Smooth muscle cell (in vitro differentiated cells): ENCODE results near the gene PSMD7. TPM values are rescaled to one million over a fixed set of nuclear protein-coding genes. Genes with fewer than 3 reads are reported as not detected.
A peak's percentile ranks its signal among the peaks of the same experiment; 100 is the strongest.

ENCODE experiments used
- DNase-seq: peaks from one replicate; lab custom pipeline; 2025; ENCODE audit not compliant: unreplicated experiment; lab: John Stamatoyannopoulos, UW
- H2AFZ ChIP-seq: fragments of 200-600 bp; sonication (generic); 2 replicates; pipeline ENCODE4 v1.6.0; 2016; ENCODE audit warnings: antibody characterized with exemption, low read depth, mild to moderate bottlenecking
- H3F3A ChIP-seq: fragments of 200-600 bp; sonication (generic); 2 replicates; pipeline ENCODE4 v1.6.0; 2017; ENCODE audit warnings: antibody characterized with exemption, low read depth
- H3K27ac ChIP-seq: fragments of 200-600 bp; sonication (generic); 2 replicates; pipeline ENCODE4 v1.5.1; 2016; ENCODE audit warnings: low read depth, mild to moderate bottlenecking
- H3K27me3 ChIP-seq: fragments of 200-600 bp; sonication (generic); 2 replicates; pipeline ENCODE4 v1.6.1; 2016; ENCODE audit warnings: low read depth, mild to moderate bottlenecking
- H3K36me3 ChIP-seq: fragments of 200-600 bp; sonication (generic); 2 replicates; pipeline ENCODE4 v1.5.1; 2016; ENCODE audit warnings: low read depth
- H3K4me1 ChIP-seq: fragments of 200-600 bp; sonication (generic); 2 replicates; pipeline ENCODE4 v1.5.1; 2016; ENCODE audit warnings: low read depth
- H3K4me2 ChIP-seq: fragments of 200-600 bp; sonication (generic); 2 replicates; pipeline ENCODE4 v1.6.0; 2016; ENCODE audit warnings: mild to moderate bottlenecking
- H3K4me3 ChIP-seq: fragments of 200-600 bp; sonication (generic); 2 replicates; pipeline ENCODE4 v1.5.1; 2016; ENCODE audit warnings: mild to moderate bottlenecking
- H3K79me2 ChIP-seq: fragments of 200-600 bp; sonication (generic); 2 replicates; pipeline ENCODE4 v1.6.0; 2016; ENCODE audit warnings: low read depth, mild to moderate bottlenecking
- H3K9ac ChIP-seq: fragments of 200-600 bp; sonication (generic); 2 replicates; pipeline ENCODE4 v1.6.0; 2016; ENCODE audit warnings: low read depth
- H3K9me3 ChIP-seq: fragments of 200-600 bp; sonication (generic); replicated peaks from 2 replicates; pipeline ENCODE4 v1.5.1; 2016; ENCODE audit warnings: low read depth
- H4K20me1 ChIP-seq: fragments of 200-600 bp; sonication (generic); 2 replicates; pipeline ENCODE4 v1.6.0; 2016; ENCODE audit warnings: low read depth
- WGBS: methylation state at CpG from one replicate; pipeline ENCODE4 v1.1.7; 2016; ENCODE audit warnings: low lambda C conversion rate; 5-methylcytosine and 5-hydroxymethylcytosine counted together
- polyA plus RNA-seq: library from polyadenylated mRNA; unstranded; fragments of >200 nt; fragmentation: Nextera tagmentation; extraction: Ambion mirVana; gene quantifications from 2 replicates; pipeline ENCODE4 v1.2.1, GENCODE V29; 2016
- total RNA-seq: library from RNA; depleted of rRNA; stranded (reverse); fragments of >200 nt; gene quantifications from 2 replicates; pipeline ENCODE4 v1.2.3, GENCODE V29; 2014
- TF ChIP-seq, protein P1 (sequence below): fragments of 200-600 bp; sonication (generic); IDR thresholded peaks from 2 replicates; pipeline ENCODE4 v1.5.1; 2017; ENCODE audit warnings: borderline replicate concordance, mild to moderate bottlenecking, antibody characterized with exemption; ENCODE audit not compliant: insufficient read depth, poor library complexity, severe bottlenecking

PSMD7 gene
- total and polyA plus RNA-seq, 2 experiments from 2014 or later: 79.9 to 137 TPM

DNA sequence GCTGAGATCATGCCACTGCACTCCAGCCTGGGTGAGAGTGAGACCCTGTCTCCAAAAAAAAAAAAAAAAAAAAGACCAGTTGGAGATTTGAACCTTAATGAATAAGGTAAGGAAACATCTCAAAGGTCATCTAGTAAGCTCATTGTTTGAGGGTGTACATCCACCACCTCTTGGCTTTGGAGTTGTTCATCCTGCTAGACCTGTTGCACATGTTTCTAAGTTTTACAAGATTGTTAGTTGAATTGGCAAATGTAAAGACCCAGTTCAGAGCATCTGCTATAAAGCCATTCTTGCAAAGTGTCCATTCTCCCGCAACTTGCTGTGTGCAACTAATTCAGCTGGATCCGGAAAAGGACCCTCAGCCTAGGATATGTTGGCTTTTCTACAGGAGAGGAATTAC lies 1.5 kb downstream of the PSMD7 start:
- DNase-seq: no peak
- peak overlapping the region; percentile 92 for H3K4me2 ChIP-seq
- H3K4me3 ChIP-seq: peak overlapping the region; percentile 99
- TF ChIP-seq, protein P1, sequence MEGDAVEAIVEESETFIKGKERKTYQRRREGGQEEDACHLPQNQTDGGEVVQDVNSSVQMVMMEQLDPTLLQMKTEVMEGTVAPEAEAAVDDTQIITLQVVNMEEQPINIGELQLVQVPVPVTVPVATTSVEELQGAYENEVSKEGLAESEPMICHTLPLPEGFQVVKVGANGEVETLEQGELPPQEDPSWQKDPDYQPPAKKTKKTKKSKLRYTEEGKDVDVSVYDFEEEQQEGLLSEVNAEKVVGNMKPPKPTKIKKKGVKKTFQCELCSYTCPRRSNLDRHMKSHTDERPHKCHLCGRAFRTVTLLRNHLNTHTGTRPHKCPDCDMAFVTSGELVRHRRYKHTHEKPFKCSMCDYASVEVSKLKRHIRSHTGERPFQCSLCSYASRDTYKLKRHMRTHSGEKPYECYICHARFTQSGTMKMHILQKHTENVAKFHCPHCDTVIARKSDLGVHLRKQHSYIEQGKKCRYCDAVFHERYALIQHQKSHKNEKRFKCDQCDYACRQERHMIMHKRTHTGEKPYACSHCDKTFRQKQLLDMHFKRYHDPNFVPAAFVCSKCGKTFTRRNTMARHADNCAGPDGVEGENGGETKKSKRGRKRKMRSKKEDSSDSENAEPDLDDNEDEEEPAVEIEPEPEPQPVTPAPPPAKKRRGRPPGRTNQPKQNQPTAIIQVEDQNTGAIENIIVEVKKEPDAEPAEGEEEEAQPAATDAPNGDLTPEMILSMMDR: no peak
- peaks cover 17% of the 10 kb centered on the region for H3K4me1 ChIP-seq
- H3K27ac ChIP-seq: peak overlapping the region; percentile 93
- H3F3A ChIP-seq: peaks cover 11% of the 10 kb centered on the region
- H3K27me3 ChIP-seq: no peaks in the 10 kb centered on the region
- H2AFZ ChIP-seq: no peak overlapping the region
- peak overlapping the region; percentile 99 for H3K9ac ChIP-seq
- peaks cover 40% of the 10 kb centered on the region for H3K79me2 ChIP-seq
- H3K9me3 ChIP-seq: no peaks in the 10 kb centered on the region
- H4K20me1 ChIP-seq: peaks cover 32% of the 10 kb centered on the region
- peaks cover 23% of the 10 kb centered on the region for H3K36me3 ChIP-seq
- 90% methylated on average over 2 of the region's 2 CpGs for WGBS

DNA sequence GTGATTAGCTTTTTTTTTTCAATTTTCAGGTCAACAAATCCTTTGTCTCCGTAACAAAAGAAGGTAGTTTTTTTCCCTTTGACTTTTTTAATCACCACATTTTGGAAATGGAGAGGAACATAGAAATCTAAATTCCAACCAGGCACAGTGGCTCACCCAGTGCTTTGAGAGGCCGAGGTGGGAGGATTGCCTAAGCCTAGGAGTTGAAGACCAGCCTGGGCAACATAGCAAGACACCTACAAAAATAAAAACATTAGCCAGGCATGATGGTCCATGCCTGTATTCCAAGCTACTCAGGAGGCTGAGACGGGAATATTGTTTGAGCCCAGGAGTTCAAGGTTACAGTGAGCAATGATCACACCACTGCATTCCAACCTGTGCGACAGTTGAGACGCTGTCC lies 5.7 kb downstream of the PSMD7 start:
- no peak overlapping the region for H3K4me3 ChIP-seq
- WGBS: 96% methylated on average over 5 of the region's 5 CpGs
- no peaks in the 10 kb centered on the region for H3K9me3 ChIP-seq
- no peak for DNase-seq
- peaks cover 9% of the 10 kb centered on the region for H3K4me1 ChIP-seq
- H4K20me1 ChIP-seq: peaks cover 31% of the 10 kb centered on the region
- peaks cover 34% of the 10 kb centered on the region for H3F3A ChIP-seq
- TF ChIP-seq, protein P1: no peak
- peaks cover 33% of the 10 kb centered on the region for H3K79me2 ChIP-seq
- no peak overlapping the region for H3K4me2 ChIP-seq
- H3K36me3 ChIP-seq: peaks cover 40% of the 10 kb centered on the region
- no peaks in the 10 kb centered on the region for H3K27me3 ChIP-seq
- no peak overlapping the region for H2AFZ ChIP-seq
- H3K27ac ChIP-seq: no peak overlapping the region
- H3K9ac ChIP-seq: no peak overlapping the region

DNA sequence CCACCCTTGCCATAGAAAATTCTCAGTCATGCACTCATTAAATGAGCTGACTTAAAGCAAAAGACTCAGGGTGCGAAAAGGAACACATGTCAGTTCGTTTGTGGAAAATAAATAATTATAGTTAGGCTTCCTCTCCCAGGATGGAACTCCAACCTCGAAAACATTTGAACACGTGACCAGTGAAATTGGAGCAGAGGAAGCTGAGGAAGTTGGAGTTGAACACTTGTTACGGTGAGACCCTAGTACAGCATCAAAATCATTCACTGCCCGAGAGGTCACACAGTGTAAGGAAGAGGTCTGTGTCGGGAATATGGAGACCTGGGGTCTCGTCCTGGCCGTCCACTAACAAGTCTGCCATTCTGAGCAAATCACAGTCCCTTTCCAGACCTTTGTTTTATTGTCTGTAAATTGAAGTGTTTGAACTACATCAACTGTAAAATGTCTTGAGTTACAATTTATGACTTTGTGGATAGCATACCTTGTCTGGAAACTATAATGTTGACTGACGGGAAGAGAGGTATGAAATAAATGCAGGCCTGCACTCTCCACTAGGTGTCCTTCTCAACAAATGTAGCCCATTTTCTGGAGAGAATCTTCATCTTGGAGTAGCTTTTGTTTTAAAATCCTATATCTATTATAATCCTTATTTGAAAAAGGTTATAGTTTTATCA lies 7.7 kb downstream of the PSMD7 start:
- Histone ChIP-seq H3K27me3 (no peaks in the 10 kb centered on the region), H3K27ac (no peak overlapping the region), H2AFZ (no peak overlapping the region), H3K4me1 (no peaks in the 10 kb centered on the region), H4K20me1 (peaks cover 12% of the 10 kb centered on the region), H3K4me2 (no peak overlapping the region), H3K9ac (no peak overlapping the region), H3K4me3 (no peak overlapping the region), H3K79me2 (peaks cover 14% of the 10 kb centered on the region), H3K9me3 (no peaks in the 10 kb centered on the region), H3K36me3 (peaks cover 40% of the 10 kb centered on the region), H3F3A (peaks cover 24% of the 10 kb centered on the region)
- WGBS: 93% methylated on average over 10 of the region's 10 CpGs
- DNase-seq: no peak
- TF ChIP-seq, protein P1: peak; percentile 13

DNA sequence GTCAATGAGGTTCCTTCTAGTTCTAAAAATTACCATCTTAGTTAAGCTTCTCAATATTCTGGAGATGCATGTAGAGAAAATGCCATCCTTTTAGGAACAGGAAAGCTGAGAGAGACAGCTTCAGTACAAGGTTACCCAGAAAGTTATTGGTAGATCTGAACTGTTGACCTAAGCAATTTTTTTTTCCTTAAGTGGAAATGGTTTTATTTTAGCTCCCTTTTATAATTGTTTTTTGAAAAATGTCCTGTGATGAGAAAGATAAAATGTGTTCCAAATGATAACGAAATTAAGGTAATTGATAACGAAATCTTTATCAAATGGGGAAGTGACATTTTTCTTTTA lies 8.2 kb downstream of the PSMD7 start:
- Histone ChIP-seq H3K27ac (no peak overlapping the region), H3K4me2 (no peak overlapping the region), H2AFZ (no peak overlapping the region), H3K9me3 (no peaks in the 10 kb centered on the region), H3K79me2 (peaks cover 9% of the 10 kb centered on the region), H3K4me1 (no peaks in the 10 kb centered on the region), H4K20me1 (peaks cover 7% of the 10 kb centered on the region), H3K36me3 (peaks cover 40% of the 10 kb centered on the region), H3K27me3 (no peaks in the 10 kb centered on the region), H3F3A (peaks cover 23% of the 10 kb centered on the region), H3K9ac (no peak overlapping the region), H3K4me3 (no peak overlapping the region)
- DNase-seq: no peak
- 92% methylated on average over 2 of the region's 2 CpGs for WGBS
- TF ChIP-seq, protein P1: no peak
